Measurements from ENCODE around the gene LINGO4.

The LINGO4 gene

DNA sequence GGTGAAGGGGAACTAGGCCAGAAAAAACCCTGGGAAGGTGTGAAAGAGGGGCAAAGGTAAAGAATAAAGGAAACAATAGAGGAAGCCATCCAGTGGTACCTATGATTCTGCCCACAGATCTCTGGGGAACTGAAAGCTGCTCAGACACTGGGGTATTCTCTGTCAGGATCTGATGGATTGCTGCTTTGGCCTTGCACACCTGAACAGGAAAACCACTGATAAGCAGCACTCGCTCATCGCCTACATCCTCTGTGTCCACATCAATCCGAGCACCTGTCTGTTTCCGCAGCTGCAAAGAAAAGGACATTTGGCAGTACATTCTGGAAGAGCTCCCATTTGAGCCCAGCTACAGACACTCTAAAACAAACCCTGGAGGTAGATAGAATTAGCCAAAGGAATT is 25.4 kb downstream of the LINGO4 start:
- Histone ChIP-seq H3K27me3 (ENCODE audit: insufficient read depth, low read depth) (no peaks in the 10 kb centered on the region), H3K36me3 (ENCODE audit: insufficient read depth) (no peaks in the 10 kb centered on the region), H3K4me1 (ENCODE audit: low read depth, poor library complexity, severe bottlenecking) (peaks cover 10% of the 10 kb centered on the region), H4K20me1 (ENCODE audit: insufficient read depth) (no peaks in the 10 kb centered on the region), H3K79me2 (ENCODE audit: insufficient read depth, low read depth) (no peaks in the 10 kb centered on the region), H3K4me3 (IDR thresholded peaks at IDR 0.05; ENCODE audit: insufficient read depth, low read depth, low read length) (no peak overlapping the region), H2AFZ (ENCODE audit: low read depth) (no peak overlapping the region), H3K9ac (no peak overlapping the region), H3K4me2 (no peak overlapping the region), H3K27ac (no peak overlapping the region)
- TF ChIP-seq CTCF (conservative IDR thresholded peaks at IDR 0.05; ENCODE audit: low read depth, low read length) = no peak

GRCh38 chr1:151777317-151777716 is 27.9 kb downstream of the LINGO4 start:
- H3K27ac ChIP-seq = no peak overlapping the region
- H3K79me2 ChIP-seq (ENCODE audit: insufficient read depth, low read depth) = no peaks in the 10 kb centered on the region
- H3K9ac ChIP-seq = no peak overlapping the region
- H3K36me3 ChIP-seq (ENCODE audit: insufficient read depth) = no peaks in the 10 kb centered on the region
- no peaks in the 10 kb centered on the region for H4K20me1 ChIP-seq (ENCODE audit: insufficient read depth)
- H3K27me3 ChIP-seq (ENCODE audit: insufficient read depth, low read depth) = no peaks in the 10 kb centered on the region
- TF ChIP-seq CTCF (conservative IDR thresholded peaks at IDR 0.05; ENCODE audit: low read depth, low read length) = no peak
- peaks cover 9% of the 10 kb centered on the region for H3K4me1 ChIP-seq (ENCODE audit: low read depth, poor library complexity, severe bottlenecking)
- H2AFZ ChIP-seq (ENCODE audit: low read depth) = no peak overlapping the region
- no peak overlapping the region for H3K4me3 ChIP-seq (IDR thresholded peaks at IDR 0.05; ENCODE audit: insufficient read depth, low read depth, low read length)
- H3K4me2 ChIP-seq = no peak overlapping the region

DNA sequence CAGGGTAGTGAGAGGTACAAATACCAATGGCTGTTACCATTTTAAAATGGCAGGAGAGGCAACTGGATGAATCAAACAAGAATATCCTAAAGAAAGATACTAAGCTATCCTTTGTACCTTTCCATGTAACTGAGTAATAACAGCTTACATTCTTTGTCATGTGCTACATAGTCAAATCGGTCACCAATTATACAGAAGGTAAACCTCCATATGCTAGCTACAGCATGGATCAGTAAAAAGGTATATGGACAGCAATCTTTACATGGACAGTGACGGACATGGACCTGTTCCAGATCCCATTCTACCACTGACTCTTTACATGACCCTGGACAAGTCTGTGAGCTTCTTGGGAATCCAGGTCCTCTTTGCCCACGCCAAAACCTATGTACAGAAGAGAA is 28.6 kb downstream of the LINGO4 start:
- Histone ChIP-seq H3K79me2 (ENCODE audit: insufficient read depth, low read depth) (no peaks in the 10 kb centered on the region), H3K4me3 (IDR thresholded peaks at IDR 0.05; ENCODE audit: insufficient read depth, low read depth, low read length) (no peak overlapping the region), H3K27me3 (ENCODE audit: insufficient read depth, low read depth) (no peaks in the 10 kb centered on the region), H3K36me3 (ENCODE audit: insufficient read depth) (no peaks in the 10 kb centered on the region), H2AFZ (ENCODE audit: low read depth) (no peak overlapping the region), H4K20me1 (ENCODE audit: insufficient read depth) (no peaks in the 10 kb centered on the region), H3K4me2 (no peak overlapping the region), H3K9ac (no peak overlapping the region), H3K4me1 (ENCODE audit: low read depth, poor library complexity, severe bottlenecking) (peaks cover 2% of the 10 kb centered on the region), H3K27ac (no peak overlapping the region)
- no peak for TF ChIP-seq CTCF (conservative IDR thresholded peaks at IDR 0.05; ENCODE audit: low read depth, low read length)

- Histone ChIP-seq H3K4me1 (ENCODE audit: low read depth, poor library complexity, severe bottlenecking) (no peaks in the 10 kb centered on the region), H3K36me3 (ENCODE audit: insufficient read depth) (no peaks in the 10 kb centered on the region)
These were observed 29.1 kb downstream of the LINGO4 start for GRCh38 chr1:151775894-151776664.

More at GRCh38 chr1:151775894-151776664, 29.1 kb downstream of the LINGO4 start:
- Histone ChIP-seq H3K79me2 (ENCODE audit: insufficient read depth, low read depth) (no peaks in the 10 kb centered on the region), H3K4me2 (no peak overlapping the region), H3K9ac (no peak overlapping the region), H3K27ac (no peak overlapping the region), H2AFZ (ENCODE audit: low read depth) (no peak overlapping the region), H4K20me1 (ENCODE audit: insufficient read depth) (no peaks in the 10 kb centered on the region), H3K27me3 (ENCODE audit: insufficient read depth, low read depth) (no peaks in the 10 kb centered on the region), H3K4me3 (IDR thresholded peaks at IDR 0.05; ENCODE audit: insufficient read depth, low read depth, low read length) (no peak overlapping the region)
- no peak for TF ChIP-seq CTCF (conservative IDR thresholded peaks at IDR 0.05; ENCODE audit: low read depth, low read length)

Measured in KMS-11 (cell line).